Loucy (cell line): ENCODE measurements around the gene C14orf119.

Experiments
- EZH2phosphoT487 ChIP-seq: fragments of 200-600 bp; IDR thresholded peaks from 2 replicates; pipeline ENCODE4 v1.6.1; 2018; ENCODE audit warnings: antibody characterized with exemption, mild to moderate bottlenecking, moderate library complexity, borderline replicate concordance
- TF ChIP-seq, protein P1 (sequence below): fragments of 200-600 bp; sonication (generic); conservative IDR thresholded peaks from 2 replicates; pipeline ENCODE4 v1.5.1; 2014; ENCODE audit warnings: mild to moderate bottlenecking, antibody characterized with exemption, low read length

GRCh38 chr14:23093104-23093503 is 2.2 kb upstream of the C14orf119 start:
- TF ChIP-seq, protein P1, sequence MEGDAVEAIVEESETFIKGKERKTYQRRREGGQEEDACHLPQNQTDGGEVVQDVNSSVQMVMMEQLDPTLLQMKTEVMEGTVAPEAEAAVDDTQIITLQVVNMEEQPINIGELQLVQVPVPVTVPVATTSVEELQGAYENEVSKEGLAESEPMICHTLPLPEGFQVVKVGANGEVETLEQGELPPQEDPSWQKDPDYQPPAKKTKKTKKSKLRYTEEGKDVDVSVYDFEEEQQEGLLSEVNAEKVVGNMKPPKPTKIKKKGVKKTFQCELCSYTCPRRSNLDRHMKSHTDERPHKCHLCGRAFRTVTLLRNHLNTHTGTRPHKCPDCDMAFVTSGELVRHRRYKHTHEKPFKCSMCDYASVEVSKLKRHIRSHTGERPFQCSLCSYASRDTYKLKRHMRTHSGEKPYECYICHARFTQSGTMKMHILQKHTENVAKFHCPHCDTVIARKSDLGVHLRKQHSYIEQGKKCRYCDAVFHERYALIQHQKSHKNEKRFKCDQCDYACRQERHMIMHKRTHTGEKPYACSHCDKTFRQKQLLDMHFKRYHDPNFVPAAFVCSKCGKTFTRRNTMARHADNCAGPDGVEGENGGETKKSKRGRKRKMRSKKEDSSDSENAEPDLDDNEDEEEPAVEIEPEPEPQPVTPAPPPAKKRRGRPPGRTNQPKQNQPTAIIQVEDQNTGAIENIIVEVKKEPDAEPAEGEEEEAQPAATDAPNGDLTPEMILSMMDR, result no peak
- TF ChIP-seq EZH2phosphoT487, result no peak
